Neuronal stem cell (in vitro differentiated cells): Measurements from ENCODE around the gene HUNK.

Experiments
- DNase-seq: peaks from one replicate; pipeline ENCODE4 v3.0.0-alpha.2; 2013; ENCODE audit warnings: low spot score
- H2AFZ ChIP-seq: one replicate; pipeline ENCODE4 v1.6.1; 2013; ENCODE audit warnings: mild to moderate bottlenecking, low read length, inconsistent platforms
- H2AK5ac ChIP-seq: 2 replicates; pipeline ENCODE4 v1.6.1; 2013; ENCODE audit warnings: low read depth, mild to moderate bottlenecking, inconsistent platforms, low read length, moderate library complexity, mixed read lengths
- H2BK120ac ChIP-seq: 2 replicates; pipeline ENCODE4 v1.6.1; 2013; ENCODE audit warnings: low read depth, mild to moderate bottlenecking, inconsistent platforms, low read length, moderate library complexity, mixed read lengths
- H2BK12ac ChIP-seq: one replicate; pipeline ENCODE4 v1.6.1; 2013; ENCODE audit warnings: low read length, inconsistent platforms
- H2BK15ac ChIP-seq: 2 replicates; pipeline ENCODE4 v1.6.1; 2013; ENCODE audit warnings: mild to moderate bottlenecking, low read length, inconsistent platforms, mixed read lengths
- H2BK5ac ChIP-seq: one replicate; pipeline ENCODE4 v1.6.1; 2013; ENCODE audit warnings: inconsistent platforms, mild to moderate bottlenecking, low read length, moderate library complexity
- H3K14ac ChIP-seq: one replicate; pipeline ENCODE4 v1.6.1; 2013; ENCODE audit warnings: low read length, inconsistent platforms
- H3K18ac ChIP-seq: 2 replicates; pipeline ENCODE4 v1.6.1; 2013; ENCODE audit warnings: low read length, inconsistent platforms
- H3K23ac ChIP-seq: 2 replicates; pipeline ENCODE4 v1.6.1; 2013; ENCODE audit warnings: low read depth, mild to moderate bottlenecking, mixed read lengths, low read length, inconsistent platforms; ENCODE audit not compliant: poor library complexity
- H3K27ac ChIP-seq: replicated peaks from 3 replicates; pipeline ENCODE4 v1.5.1; 2013; ENCODE audit warnings: low read length, inconsistent platforms
- H3K27me3 ChIP-seq, 3 experiments: 2 replicates each; pipeline ENCODE4 v1.6.1; 2013; ENCODE audit warnings: low read length in 3 of 3, mild to moderate bottlenecking in 2 of 3, inconsistent platforms in 1 of 3, low read depth in 1 of 3, mixed read lengths in 1 of 3, moderate library complexity in 1 of 3; ENCODE audit not compliant: control insufficient read depth in 3 of 3, insufficient read depth in 3 of 3
- H3K36me3 ChIP-seq, 2 donors: replicated peaks in 1 of 2; 2 replicates each; pipeline ENCODE4 v1.6.1; 2013; ENCODE audit warnings: low read length in 2 of 2; ENCODE audit not compliant: control insufficient read depth in 2 of 2, insufficient read depth in 2 of 2
- H3K4ac ChIP-seq: 2 replicates; pipeline ENCODE4 v1.6.1; 2013; ENCODE audit warnings: inconsistent platforms, mild to moderate bottlenecking, low read length, moderate library complexity
- H3K4me1 ChIP-seq, 2 donors: 1 replicate in 1 of 2; 2 replicates in 1 of 2; pipeline ENCODE4 v1.6.1; 2013; ENCODE audit warnings: low read length in 2 of 2, low read depth in 1 of 2; ENCODE audit not compliant: control insufficient read depth in 2 of 2, insufficient read depth in 1 of 2
- H3K4me2 ChIP-seq: one replicate; pipeline ENCODE4 v1.6.1; 2013; ENCODE audit warnings: mild to moderate bottlenecking, low read length, inconsistent platforms; ENCODE audit not compliant: insufficient read depth, poor library complexity, severe bottlenecking
- H3K4me3 ChIP-seq, 2 donors: 2 replicates each; pipeline ENCODE4 v1.5.1; 2013; ENCODE audit warnings: low read length in 2 of 2, mild to moderate bottlenecking in 2 of 2, inconsistent platforms in 1 of 2, moderate library complexity in 1 of 2
- H3K79me1 ChIP-seq: one replicate; pipeline ENCODE4 v1.6.1; 2013; ENCODE audit warnings: low read depth, mild to moderate bottlenecking, inconsistent platforms, low read length, moderate library complexity
- H3K9ac ChIP-seq: one replicate; pipeline ENCODE4 v1.6.1; 2013; ENCODE audit warnings: mild to moderate bottlenecking, low read depth, low read length, inconsistent platforms; ENCODE audit not compliant: poor library complexity
- H3K9me3 ChIP-seq, 2 donors: replicated peaks in 1 of 2; 2 replicates each; pipeline versions ENCODE3 to v1.6.1; 2013; ENCODE audit warnings: low read length in 2 of 2, mild to moderate bottlenecking in 2 of 2, inconsistent platforms in 1 of 2, low read depth in 1 of 2, mixed read lengths in 1 of 2, moderate library complexity in 1 of 2; ENCODE audit not compliant: control insufficient read depth in 2 of 2, insufficient read depth in 1 of 2
- H4K8ac ChIP-seq: one replicate; pipeline ENCODE4 v1.6.1; 2013; ENCODE audit warnings: low read depth, mild to moderate bottlenecking, inconsistent platforms, low read length, moderate library complexity
- H4K91ac ChIP-seq: one replicate; pipeline ENCODE4 v1.6.1; 2013; ENCODE audit warnings: low read length, low read depth, mild to moderate bottlenecking, inconsistent platforms; ENCODE audit not compliant: poor library complexity
- WGBS, 2 donors: extraction: QIAGEN DNeasy Blood & Tissue Kit; methylation state at CpG; one replicate each; pipeline ENCODE4 v1.1.7; 2013; ENCODE audit warnings: missing lambda C conversion rate in 2 of 2, mixed read lengths in 1 of 2; ENCODE audit not compliant: insufficient read length in 2 of 2, insufficient replicate concordance in 1 of 2; ENCODE audit errors: extremely low coverage in 2 of 2; 5-methylcytosine and 5-hydroxymethylcytosine counted together

The HUNK gene

DNA sequence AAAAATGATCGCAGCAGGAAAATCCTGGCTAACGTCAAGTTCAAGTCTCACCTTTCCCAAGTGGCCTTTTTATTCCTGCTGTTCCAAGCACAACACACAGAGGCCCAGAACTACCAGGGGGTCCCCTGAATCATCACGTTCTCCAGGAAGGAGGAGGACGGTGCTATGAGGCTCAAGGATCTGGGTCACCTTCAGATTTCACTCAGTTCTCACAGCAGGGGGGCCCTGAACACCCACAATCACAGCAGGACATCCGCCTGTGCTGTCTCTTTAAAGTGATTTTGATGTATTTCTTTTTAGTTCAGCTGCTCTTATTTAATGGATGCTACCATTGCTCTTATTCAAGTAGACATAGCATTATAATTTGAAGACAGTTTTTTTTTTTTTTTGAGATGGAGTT lies 173.4 kb downstream of the HUNK start:
- no peak overlapping the region for H3K14ac ChIP-seq
- no peak overlapping the region for H2BK5ac ChIP-seq
- WGBS, 2 donors: no CpG with 5 or more reads among the region's 5 CpGs
- no peak overlapping the region for H2AFZ ChIP-seq
- peaks cover 3 to 7% of the 10 kb centered on the region in 2 donors for H3K4me1 ChIP-seq
- no peak overlapping the region for H3K9ac ChIP-seq
- no peak overlapping the region for H2BK120ac ChIP-seq
- H3K9me3 ChIP-seq: peaks cover 0 to 7% of the 10 kb centered on the region in 2 donors
- no peak overlapping the region for H4K91ac ChIP-seq
- H3K27me3 ChIP-seq: no peaks in the 10 kb centered on the region
- no peak overlapping the region for H3K4me3 ChIP-seq
- no peak for DNase-seq
- no peak overlapping the region for H2AK5ac ChIP-seq
- no peak overlapping the region for H3K4me2 ChIP-seq
- no peak overlapping the region for H3K27ac ChIP-seq
- H2BK15ac ChIP-seq: no peak overlapping the region
- H3K18ac ChIP-seq: no peak overlapping the region
- H3K79me1 ChIP-seq: no peaks in the 10 kb centered on the region
- no peak overlapping the region for H2BK12ac ChIP-seq
- H3K4ac ChIP-seq: no peak overlapping the region
- H3K36me3 ChIP-seq: no peaks in the 10 kb centered on the region
- H3K23ac ChIP-seq: no peak overlapping the region
- no peak overlapping the region for H4K8ac ChIP-seq

- Histone ChIP-seq H3K18ac (no peak overlapping the region), H3K4me3 (no peak overlapping the region), H3K9me3 (peaks cover 3 to 6% of the 10 kb centered on the region in 2 donors), H3K23ac (no peak overlapping the region), H3K14ac (no peak overlapping the region), H2BK120ac (no peak overlapping the region), H4K91ac (no peak overlapping the region), H3K27ac (no peak overlapping the region), H2BK5ac (no peak overlapping the region), H2AK5ac (no peak overlapping the region), H3K9ac (no peak overlapping the region), H2BK12ac (no peak overlapping the region), H3K4ac (no peak overlapping the region), H3K27me3 (no peaks in the 10 kb centered on the region), H4K8ac (no peak overlapping the region), H3K36me3 (no peaks in the 10 kb centered on the region), H2BK15ac (no peak overlapping the region), H3K4me1 (peaks cover 3 to 7% of the 10 kb centered on the region in 2 donors), H2AFZ (peak overlapping the region; percentile 2), H3K79me1 (no peaks in the 10 kb centered on the region), H3K4me2 (no peak overlapping the region)
- no peak for DNase-seq
- no CpG with 5 or more reads among the region's 4 CpGs for WGBS, 2 donors
Observed at GRCh38 chr21:32048353-32048752, 175.5 kb downstream of the HUNK start.
